Renal pelvis (tissue), 12 donors: ENCODE results near the gene DRD4. TPM values are rescaled to one million over a fixed set of nuclear protein-coding genes. Genes with fewer than 3 reads are reported as not detected.

Experiments used
- DNase-seq: peaks from one replicate; pipeline ENCODE4 v3.0.0-alpha.2; 2013
- long read RNA-seq, 16 experiments: transcript quantifications; one replicate each; lab custom pipeline, GENCODE V29; 2026
- polyA plus RNA-seq, 3 donors: library from polyadenylated mRNA; unstranded; fragments of 120-200 nt; gene quantifications; one replicate each; pipeline ENCODE4 v1.2.1, GENCODE V29; 2013; ENCODE audit not compliant: insufficient read length in 3 of 3

DRD4 gene
- 1 to 10 TPM; 3.8 to 5.4 (median 4.2) TPM for polyA plus RNA-seq
- long read RNA-seq, donor 1, partial matches to known transcripts: 0 of 1 reads
- long read RNA-seq, donor 1, other reads (novel, unspliced or antisense): 0 of 1 reads
- long read RNA-seq, donor 2, transcript DRD4-201 (4 exons, 1,375 nt): major isoform, 8 of 8 reads
- long read RNA-seq, donor 2, partial matches to known transcripts: 0 of 8 reads
- long read RNA-seq, donor 2, other reads (novel, unspliced or antisense): 0 of 8 reads
- long read RNA-seq, donor 3, partial matches to known transcripts: 0 of 2 reads
- long read RNA-seq, donor 3, other reads (novel, unspliced or antisense): 0 of 2 reads
- long read RNA-seq, donor 4, partial matches to known transcripts: 0 of 4 reads
- long read RNA-seq, donor 4, other reads (novel, unspliced or antisense): 0 of 4 reads
- long read RNA-seq, donor 5, partial matches to known transcripts: 0 of 1 reads
- long read RNA-seq, donor 5, other reads (novel, unspliced or antisense): 0 of 1 reads
- long read RNA-seq, donor 6, partial matches to known transcripts: 0 of 1 reads
- long read RNA-seq, donor 6, other reads (novel, unspliced or antisense): 0 of 1 reads
- long read RNA-seq, donor 7, partial matches to known transcripts: 0 of 1 reads
- long read RNA-seq, donor 7, other reads (novel, unspliced or antisense): 0 of 1 reads
- long read RNA-seq, donor 8: 0 reads
- long read RNA-seq, donor 9, partial matches to known transcripts: 0 of 3 reads
- long read RNA-seq, donor 9, other reads (novel, unspliced or antisense): 0 of 3 reads
- long read RNA-seq, donor 10, partial matches to known transcripts: 0 of 2 reads
- long read RNA-seq, donor 10, other reads (novel, unspliced or antisense): 0 of 2 reads
- long read RNA-seq, donor 11, partial matches to known transcripts: 0 of 1 reads
- long read RNA-seq, donor 11, other reads (novel, unspliced or antisense): 0 of 1 reads
- long read RNA-seq, donor 12, partial matches to known transcripts: 0 of 3 reads
- long read RNA-seq, donor 12, other reads (novel, unspliced or antisense): 0 of 3 reads
- long read RNA-seq, donor 13, partial matches to known transcripts: 0 of 1 reads
- long read RNA-seq, donor 13, other reads (novel, unspliced or antisense): 0 of 1 reads
- long read RNA-seq, donor 14: 0 reads
- long read RNA-seq, donor 15, partial matches to known transcripts: 0 of 2 reads
- long read RNA-seq, donor 15, other reads (novel, unspliced or antisense): 0 of 2 reads
- long read RNA-seq, donor 16: 0 reads

GRCh38 chr11:636511-637332 lies at the start of gene DRD4:
DRD4 (plus strand) TSS chr11:637269; CDS start chr11:637305, 36 bp downstream.
- no peak for DNase-seq

- DNase-seq: no peak
Measured at GRCh38 chr11:587546-587945, 49.5 kb upstream of the DRD4 start.

- DNase-seq: no peak
Measured at GRCh38 chr11:587978-588380, 49.1 kb upstream of the DRD4 start.

GRCh38 chr11:589798-590197 lies 47.3 kb upstream of the DRD4 start:
- no peak for DNase-seq

GRCh38 chr11:590997-591396 lies 46.1 kb upstream of the DRD4 start:
- no peak for DNase-seq

GRCh38 chr11:592501-592900 lies 44.6 kb upstream of the DRD4 start:
- no peak for DNase-seq

- no peak for DNase-seq
Measured at GRCh38 chr11:592918-593317, 44.2 kb upstream of the DRD4 start.

- no peak for DNase-seq
Measured at GRCh38 chr11:593347-593746, 43.7 kb upstream of the DRD4 start.

- DNase-seq: no peak
Measured at GRCh38 chr11:595400-595799, 41.7 kb upstream of the DRD4 start.

GRCh38 chr11:596374-596773 lies 40.7 kb upstream of the DRD4 start:
- no peak for DNase-seq

GRCh38 chr11:597166-597725 lies 39.8 kb upstream of the DRD4 start:
- no peak for DNase-seq

GRCh38 chr11:598005-598680 lies 38.9 kb upstream of the DRD4 start:
- no peak for DNase-seq

GRCh38 chr11:601573-602245 lies 35.4 kb upstream of the DRD4 start:
- DNase-seq: no peak

- DNase-seq: no peak
Measured at GRCh38 chr11:603154-603553, 33.9 kb upstream of the DRD4 start.

- no peak for DNase-seq
Measured at GRCh38 chr11:605286-606129, 31.6 kb upstream of the DRD4 start.

GRCh38 chr11:606245-606644 lies 30.8 kb upstream of the DRD4 start:
- no peak for DNase-seq

GRCh38 chr11:607020-607780 lies 29.9 kb upstream of the DRD4 start:
- DNase-seq: no peak
